RWPE2 (cell line): ENCODE data around the gene GRAMD4.

Experiments
- ATAC-seq: fragments of 200-7000 bp; cut with Tn5 transposase; 3 replicates; pipeline ENCODE4 v1.9.1; 2021; ENCODE audit warnings: low read depth
- DNase-seq: peaks from one replicate; pipeline ENCODE4 v3.0.0-alpha.2; 2020; ENCODE audit warnings: low spot score
- H3K27ac ChIP-seq: fragments of 450-650 bp; 2 replicates; pipeline ENCODE4 v1.5.1; 2017; ENCODE audit warnings: mild to moderate bottlenecking; ENCODE audit not compliant: poor library complexity, severe bottlenecking
- H3K27me3 ChIP-seq: fragments of 250-450 bp; sonication (Bioruptor Pico); 2 replicates; pipeline ENCODE4 v1.5.1; 2021; ENCODE audit warnings: mild to moderate bottlenecking, moderate library complexity; ENCODE audit not compliant: insufficient read depth, poor library complexity, severe bottlenecking
- H3K36me3 ChIP-seq: fragments of 250-450 bp; sonication (Bioruptor Pico); 2 replicates; pipeline ENCODE4 v1.5.1; 2020; ENCODE audit warnings: low read depth, mild to moderate bottlenecking, moderate library complexity
- H3K4me1 ChIP-seq: fragments of 250-450 bp; sonication (Bioruptor Pico); 2 replicates; pipeline ENCODE4 v1.5.1; 2021; ENCODE audit warnings: mild to moderate bottlenecking, moderate library complexity; ENCODE audit not compliant: insufficient read depth, poor library complexity, severe bottlenecking
- H3K4me3 ChIP-seq: fragments of 250-450 bp; sonication (Bioruptor Pico); 2 replicates; pipeline ENCODE4 v1.5.1; 2021; ENCODE audit warnings: mild to moderate bottlenecking, moderate library complexity; ENCODE audit not compliant: severe bottlenecking
- H3K9me3 ChIP-seq: fragments of 250-450 bp; sonication (Bioruptor Pico); 2 replicates; pipeline ENCODE4 v1.5.1; 2021; ENCODE audit warnings: mild to moderate bottlenecking, moderate library complexity; ENCODE audit not compliant: severe bottlenecking
- TF ChIP-seq, protein P1 (sequence below): fragments of 450-650 bp; IDR thresholded peaks from one replicate; pipeline ENCODE4 v1.5.1; 2017; ENCODE audit warnings: mild to moderate bottlenecking, moderate library complexity; ENCODE audit not compliant: poor library complexity, severe bottlenecking

Gene GRAMD4

GRCh38 chr22:46587492-46588278, 32.5 kb upstream of the GRAMD4 start:
- DNase-seq = no peak

DNA sequence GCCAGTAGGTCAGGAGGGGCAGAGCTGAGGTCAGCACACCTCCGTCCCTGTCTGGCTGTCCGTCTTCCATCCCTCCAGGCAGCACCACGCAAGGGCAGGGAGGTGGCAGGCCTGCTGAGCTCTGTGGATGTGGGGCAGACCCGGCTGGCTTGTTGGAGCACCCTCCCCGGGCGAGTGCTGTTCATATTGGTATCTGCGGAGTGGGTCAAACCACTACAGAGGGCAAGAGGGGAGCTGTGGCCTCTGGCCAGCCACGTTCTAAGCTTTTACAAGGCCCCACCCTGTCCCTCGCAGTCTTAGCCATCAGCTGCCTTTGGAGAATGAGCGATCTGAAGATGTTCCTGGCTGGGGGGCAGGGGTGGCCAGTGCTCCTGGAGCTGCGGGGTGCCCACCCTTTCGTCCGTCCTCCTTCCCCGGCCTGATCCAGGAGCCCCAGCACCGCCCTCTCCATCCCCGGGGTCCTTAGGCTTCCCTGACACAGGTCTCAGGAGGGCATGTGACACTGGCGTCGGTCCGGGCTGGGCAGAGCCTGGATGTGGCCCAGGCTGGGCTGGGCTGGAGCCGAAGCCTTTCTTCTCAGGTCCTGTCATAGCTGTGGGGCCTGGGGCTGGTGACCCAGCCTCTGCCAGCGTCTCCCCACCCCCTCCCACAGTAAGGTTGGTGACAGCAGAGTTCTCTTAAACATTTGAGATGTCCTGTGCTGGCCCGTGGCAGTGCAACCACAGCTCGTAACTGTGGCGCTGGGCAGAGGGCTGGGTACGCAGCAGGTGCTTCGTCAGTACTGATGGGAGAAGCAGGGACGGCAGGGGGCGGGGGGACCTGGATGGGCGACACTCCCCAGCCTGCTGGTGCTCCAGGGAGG, 31.7 kb upstream of the GRAMD4 start:
- H3K27me3 ChIP-seq = no peaks in the 10 kb centered on the region
- no peaks in the 10 kb centered on the region for H3K4me1 ChIP-seq
- H3K4me3 ChIP-seq = no peak overlapping the region
- H3K36me3 ChIP-seq = no peaks in the 10 kb centered on the region
- no peaks in the 10 kb centered on the region for H3K9me3 ChIP-seq
- ATAC-seq (no peak), DNase-seq (no peak)
- no peak overlapping the region for H3K27ac ChIP-seq
- TF ChIP-seq, protein P1, sequence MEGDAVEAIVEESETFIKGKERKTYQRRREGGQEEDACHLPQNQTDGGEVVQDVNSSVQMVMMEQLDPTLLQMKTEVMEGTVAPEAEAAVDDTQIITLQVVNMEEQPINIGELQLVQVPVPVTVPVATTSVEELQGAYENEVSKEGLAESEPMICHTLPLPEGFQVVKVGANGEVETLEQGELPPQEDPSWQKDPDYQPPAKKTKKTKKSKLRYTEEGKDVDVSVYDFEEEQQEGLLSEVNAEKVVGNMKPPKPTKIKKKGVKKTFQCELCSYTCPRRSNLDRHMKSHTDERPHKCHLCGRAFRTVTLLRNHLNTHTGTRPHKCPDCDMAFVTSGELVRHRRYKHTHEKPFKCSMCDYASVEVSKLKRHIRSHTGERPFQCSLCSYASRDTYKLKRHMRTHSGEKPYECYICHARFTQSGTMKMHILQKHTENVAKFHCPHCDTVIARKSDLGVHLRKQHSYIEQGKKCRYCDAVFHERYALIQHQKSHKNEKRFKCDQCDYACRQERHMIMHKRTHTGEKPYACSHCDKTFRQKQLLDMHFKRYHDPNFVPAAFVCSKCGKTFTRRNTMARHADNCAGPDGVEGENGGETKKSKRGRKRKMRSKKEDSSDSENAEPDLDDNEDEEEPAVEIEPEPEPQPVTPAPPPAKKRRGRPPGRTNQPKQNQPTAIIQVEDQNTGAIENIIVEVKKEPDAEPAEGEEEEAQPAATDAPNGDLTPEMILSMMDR = no peak

More at GRCh38 chr22:46587492-46588278, 32.5 kb upstream of the GRAMD4 start:
- H3K4me3 ChIP-seq = no peak overlapping the region
- H3K36me3 ChIP-seq = no peaks in the 10 kb centered on the region
- TF ChIP-seq, protein P1 = no peak
- no peaks in the 10 kb centered on the region for H3K27me3 ChIP-seq
- no peaks in the 10 kb centered on the region for H3K4me1 ChIP-seq
- H3K27ac ChIP-seq = no peak overlapping the region
- no peak for ATAC-seq
- H3K9me3 ChIP-seq = no peaks in the 10 kb centered on the region

- Histone ChIP-seq H3K27ac (no peak overlapping the region), H3K27me3 (no peaks in the 10 kb centered on the region), H3K4me3 (no peak overlapping the region), H3K9me3 (no peaks in the 10 kb centered on the region), H3K36me3 (no peaks in the 10 kb centered on the region), H3K4me1 (no peaks in the 10 kb centered on the region)
- TF ChIP-seq, protein P1 = no peak
- ATAC-seq (no peak), DNase-seq (no peak)
Measured at GRCh38 chr22:46589141-46589748, 30.9 kb upstream of the GRAMD4 start.

- Histone ChIP-seq H3K27me3 (no peaks in the 10 kb centered on the region), H3K36me3 (no peaks in the 10 kb centered on the region), H3K4me1 (no peaks in the 10 kb centered on the region), H3K9me3 (no peaks in the 10 kb centered on the region), H3K27ac (no peak overlapping the region), H3K4me3 (no peak overlapping the region)
- DNase-seq (no peak), ATAC-seq (no peak)
- TF ChIP-seq, protein P1 = no peak
Measured at GRCh38 chr22:46589871-46590271, 30.3 kb upstream of the GRAMD4 start.
